Activated CD4-positive, CD25-positive, alpha-beta regulatory T cell treated with anti-CD3 and anti-CD28 coated beads, Interleukin-2, amount 50 U/mL, for 24 hours (primary cell): Measurements from ENCODE around the gene MARVELD3.

Source experiments
- ATAC-seq, 2 donors: fragments of 150-1000 bp; cut with Tn5 transposase; one replicate each; pipeline ENCODE4 v1.10.0; 2021; ENCODE audit warnings: mild to moderate bottlenecking in 1 of 2, moderate library complexity in 1 of 2

Gene MARVELD3

DNA sequence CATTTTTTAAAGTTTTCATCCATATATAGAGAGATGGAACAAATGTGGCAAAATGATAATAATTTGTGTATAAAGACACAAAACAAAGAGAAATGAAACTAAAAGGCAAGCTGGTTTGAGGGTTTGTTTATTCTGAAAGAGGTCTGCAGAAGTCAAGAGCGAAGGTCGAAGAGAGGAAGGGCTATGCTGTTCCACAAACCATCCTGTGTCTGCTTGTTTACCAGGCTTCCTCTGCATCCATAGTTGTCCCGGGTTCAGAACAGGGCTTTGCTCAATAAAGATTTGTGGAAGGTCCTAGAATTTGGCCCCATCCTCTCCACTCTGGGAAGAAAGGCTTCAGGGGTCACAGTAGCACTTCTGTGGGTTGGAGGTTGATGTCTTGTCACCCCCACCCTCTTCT, 2.4 kb upstream of the MARVELD3 start:
- no peak for ATAC-seq

DNA sequence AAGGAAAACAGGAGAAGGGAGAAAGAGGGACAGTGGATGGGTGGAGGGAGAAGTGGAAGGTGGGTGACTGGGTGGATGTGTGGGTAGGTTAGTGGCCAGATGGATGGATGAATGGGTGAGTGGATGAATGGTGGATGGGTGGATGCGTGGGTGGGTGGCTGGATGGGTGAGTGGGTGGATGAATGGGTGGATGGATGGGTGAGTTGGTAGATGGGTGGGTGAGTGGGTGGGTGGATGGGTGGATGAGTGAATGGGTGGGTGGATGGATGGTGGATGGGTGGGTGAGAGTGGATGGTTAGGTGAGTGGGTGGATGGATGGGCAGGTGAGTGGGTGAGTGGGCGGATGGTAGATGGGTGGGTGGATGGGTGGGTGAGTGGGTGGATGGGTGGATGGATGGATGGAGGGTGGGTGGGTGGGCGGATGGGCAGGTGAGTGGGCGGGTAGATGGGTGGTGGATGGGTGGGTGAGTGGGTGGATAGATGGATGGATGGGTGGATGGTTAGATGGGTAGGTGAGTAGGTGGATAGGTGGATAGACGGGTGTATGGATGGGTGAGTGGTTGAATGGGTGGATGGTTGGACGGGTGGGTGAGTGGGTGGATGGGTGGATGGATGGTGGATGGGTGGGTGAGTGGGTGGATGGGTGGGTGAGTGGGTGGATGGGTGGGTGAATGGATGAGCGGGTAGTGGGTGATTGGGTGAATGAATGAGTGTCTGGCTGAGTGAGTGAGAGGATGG, 702 bp upstream of the MARVELD3 start:
- no peak for ATAC-seq

DNA sequence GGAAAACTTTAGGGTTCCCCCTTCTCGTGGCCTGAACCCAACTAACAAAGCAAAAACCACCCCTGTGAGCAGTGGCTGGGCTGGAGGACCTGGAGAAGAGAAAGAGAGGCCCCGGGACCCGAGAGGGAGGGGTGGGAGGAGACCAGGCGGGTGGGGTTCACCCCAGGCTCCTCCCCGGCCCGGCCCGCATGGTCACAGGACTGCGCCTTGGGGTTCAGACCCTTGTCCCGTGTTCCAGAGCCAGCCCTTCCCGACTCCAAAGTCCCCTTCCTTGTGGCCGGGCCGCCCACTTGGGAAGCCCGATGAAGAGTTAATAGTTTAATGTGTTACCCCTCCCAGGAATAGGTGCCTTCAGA, 852 bp downstream of the MARVELD3 start:
- ATAC-seq: no peak

DNA sequence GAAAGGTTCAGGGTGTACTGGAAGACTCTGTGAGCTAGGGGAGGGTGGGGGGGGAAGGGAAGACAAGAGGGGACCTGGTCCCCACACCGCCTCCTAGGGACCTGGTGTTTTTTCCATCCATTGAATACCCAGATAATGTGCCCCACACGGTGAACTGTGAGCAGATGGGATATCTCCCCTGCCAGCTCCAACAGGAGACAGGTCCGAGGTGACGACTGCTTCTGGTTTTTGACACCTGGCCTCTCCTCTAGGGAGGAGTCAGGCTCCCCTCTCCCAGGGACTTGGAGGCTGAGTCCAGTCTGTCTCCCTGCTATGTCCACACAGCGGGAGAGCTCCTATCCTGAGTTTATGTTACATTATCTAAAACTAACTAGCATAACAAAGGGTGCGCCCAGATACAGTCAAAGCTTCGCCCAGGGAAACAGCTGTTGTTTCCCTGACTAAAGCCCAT, 1.8 kb downstream of the MARVELD3 start:
- ATAC-seq: no peak

DNA sequence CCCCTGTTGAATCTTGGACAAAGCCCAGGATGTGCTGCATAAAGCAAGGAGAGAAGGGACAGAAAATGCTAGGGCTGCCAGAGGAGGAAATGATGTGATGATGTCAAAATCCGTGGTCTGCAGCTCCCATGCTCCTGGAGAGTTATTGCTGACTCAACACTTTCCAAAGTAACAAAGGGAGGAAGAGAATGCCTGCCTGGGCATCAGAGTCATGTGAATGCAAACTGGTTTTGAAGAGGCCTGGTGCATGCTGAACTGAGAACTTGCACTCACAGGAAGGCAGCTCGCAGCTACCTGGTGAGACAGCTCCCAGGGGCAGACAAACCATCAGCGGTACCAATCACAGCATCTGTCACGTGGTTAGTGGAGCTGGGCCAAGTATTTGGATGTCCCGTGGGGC, 2.8 kb downstream of the MARVELD3 start:
- ATAC-seq: no peak

DNA sequence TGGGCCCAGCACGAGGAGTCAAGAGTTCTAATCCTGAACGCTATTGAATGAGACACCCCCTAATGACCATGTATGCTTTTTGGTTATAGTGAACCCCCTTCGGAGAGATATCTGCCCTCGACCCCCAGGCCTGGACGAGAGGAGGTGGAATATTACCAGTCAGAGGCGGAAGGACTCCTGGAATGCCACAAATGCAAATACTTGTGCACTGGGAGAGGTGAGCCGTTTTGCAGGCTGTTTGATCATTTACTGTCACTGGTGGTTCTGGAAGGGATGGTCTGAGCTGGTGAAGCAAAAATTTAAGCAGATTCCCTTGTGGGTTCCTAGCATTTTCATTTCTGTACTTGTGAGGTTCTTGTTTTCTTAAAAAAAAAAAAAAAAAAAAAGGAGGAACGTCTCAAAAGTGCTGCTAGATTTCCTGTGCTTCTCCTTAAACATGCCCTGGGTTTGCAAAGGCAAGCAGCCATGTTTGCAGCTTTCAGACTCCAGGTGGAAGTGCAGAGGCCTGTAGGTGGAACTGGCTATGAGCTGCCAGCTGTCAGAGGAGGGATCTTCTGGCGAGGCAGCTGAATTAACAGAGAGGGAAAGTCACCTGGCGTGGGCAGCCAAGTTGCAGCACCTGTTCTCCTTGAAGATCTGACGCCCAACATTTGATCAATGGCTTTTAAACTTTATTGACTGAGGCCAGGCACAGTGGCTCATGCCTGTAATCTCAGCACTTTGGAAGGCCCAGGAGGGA, 3.5 kb downstream of the MARVELD3 start:
- no peak for ATAC-seq

DNA sequence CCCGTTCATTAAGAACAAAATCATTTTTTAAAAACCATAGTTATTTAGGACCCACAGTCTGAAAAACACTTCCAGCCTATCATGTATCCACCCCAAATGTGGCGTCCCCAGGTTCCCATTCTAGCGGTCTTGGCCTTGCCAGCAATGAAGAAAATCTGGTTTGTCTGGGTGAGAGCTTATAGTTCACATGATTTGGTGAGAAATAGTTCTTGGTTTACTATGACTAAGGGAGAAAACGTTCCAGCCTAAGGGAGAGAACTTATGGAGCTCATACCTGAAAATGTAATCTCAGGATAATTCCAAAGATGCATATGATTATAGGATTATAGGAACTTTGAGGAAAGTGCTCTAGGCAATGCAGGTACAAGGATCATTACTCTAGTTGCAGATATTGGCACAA, 4.8 kb downstream of the MARVELD3 start:
- no peak for ATAC-seq

DNA sequence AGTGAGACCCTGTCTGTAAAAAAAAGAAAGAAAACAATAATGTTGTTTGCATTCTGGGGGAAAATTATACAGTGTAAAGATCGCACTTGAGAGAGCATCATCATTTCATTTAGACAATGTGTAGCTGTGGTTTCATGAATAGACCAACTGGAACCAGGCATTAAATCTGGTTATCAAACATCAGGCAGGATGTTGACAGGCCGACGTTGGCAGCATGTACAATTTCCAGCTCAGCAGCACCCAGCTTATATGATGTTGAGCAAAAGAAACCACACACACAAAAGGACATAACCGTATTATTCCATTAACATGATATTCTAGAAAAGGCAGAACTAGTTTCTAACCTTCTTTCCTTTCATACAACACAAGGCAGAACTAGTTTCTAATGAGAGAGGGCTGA, 5.8 kb downstream of the MARVELD3 start:
- ATAC-seq: no peak

DNA sequence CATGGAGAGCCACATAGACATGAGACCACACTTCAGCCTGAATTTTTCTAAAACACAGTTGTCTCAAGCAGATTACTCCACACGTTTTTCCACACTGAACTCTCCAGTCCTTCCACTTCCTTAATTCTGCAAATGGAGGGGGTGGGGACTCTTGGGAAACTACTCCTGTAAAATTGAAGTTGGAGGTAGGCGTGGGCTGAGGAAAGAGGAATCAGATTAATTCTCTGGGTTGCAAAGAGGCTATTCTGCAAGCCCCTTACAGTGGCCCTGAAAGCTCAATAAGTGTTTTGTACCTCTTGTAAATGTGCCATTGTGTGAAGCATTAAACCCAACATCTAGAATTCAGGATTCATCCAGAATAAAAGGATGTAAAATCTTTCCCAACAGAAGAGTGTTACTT, 9.6 kb downstream of the MARVELD3 start:
- ATAC-seq: no peak

DNA sequence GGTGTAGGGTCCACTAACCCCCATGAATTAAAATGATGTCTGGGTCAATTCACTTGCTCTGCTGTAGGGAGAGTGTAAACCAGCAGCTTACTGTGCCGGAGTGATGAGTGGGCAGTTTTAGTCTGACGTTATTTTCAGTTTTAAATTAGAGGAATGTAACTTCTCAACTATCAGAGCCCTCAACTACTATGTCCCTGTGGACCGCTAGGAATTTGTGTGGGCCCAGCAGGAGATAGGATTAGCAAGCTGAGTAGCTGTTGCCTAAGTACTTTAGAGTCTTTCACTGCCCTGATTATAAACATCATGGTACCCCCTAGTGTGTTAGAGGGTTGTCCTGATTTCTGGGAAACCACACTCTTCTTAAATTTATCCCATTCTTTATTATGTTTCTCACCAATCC, 11.4 kb downstream of the MARVELD3 start:
- no peak for ATAC-seq

DNA sequence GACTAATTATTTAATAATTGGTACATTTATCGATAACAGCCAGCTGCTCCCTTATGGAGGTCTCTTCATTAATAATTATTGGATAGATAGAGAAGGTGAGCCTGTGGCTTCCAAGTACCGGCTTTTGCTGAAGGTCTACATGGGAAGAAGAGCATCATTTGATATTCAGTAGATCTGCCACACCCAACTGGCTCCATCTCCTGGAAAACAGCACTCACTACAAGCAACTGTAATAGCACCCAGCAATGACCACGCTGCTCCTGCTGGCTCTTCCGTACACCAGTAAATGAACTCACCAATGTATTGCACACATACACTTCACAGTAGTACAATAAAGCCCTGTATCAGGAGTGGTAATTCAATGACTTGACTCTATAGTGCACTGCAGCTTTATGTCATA, 19.5 kb downstream of the MARVELD3 start:
- ATAC-seq: peak in 1 of 2 donors; percentile 33

DNA sequence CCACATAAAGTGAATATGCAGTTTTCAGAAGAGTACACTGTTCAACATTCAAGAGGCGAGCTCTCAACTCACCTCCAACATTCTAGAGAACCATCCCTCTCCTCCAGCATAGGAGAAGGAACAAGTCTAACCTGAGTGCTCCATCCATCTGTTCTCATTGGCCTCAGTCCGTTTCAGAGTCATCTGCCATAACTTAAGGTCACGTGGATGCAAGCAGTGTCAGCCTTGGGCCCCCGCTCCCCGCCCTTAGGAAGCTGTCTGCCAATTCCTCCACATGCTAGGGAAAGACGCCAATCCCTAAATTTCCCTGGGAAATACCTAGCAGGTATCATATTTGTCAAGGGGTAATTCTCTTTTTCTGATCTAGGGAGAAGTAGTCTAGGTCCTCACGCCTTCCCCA, 21.4 kb downstream of the MARVELD3 start:
- no peak for ATAC-seq

DNA sequence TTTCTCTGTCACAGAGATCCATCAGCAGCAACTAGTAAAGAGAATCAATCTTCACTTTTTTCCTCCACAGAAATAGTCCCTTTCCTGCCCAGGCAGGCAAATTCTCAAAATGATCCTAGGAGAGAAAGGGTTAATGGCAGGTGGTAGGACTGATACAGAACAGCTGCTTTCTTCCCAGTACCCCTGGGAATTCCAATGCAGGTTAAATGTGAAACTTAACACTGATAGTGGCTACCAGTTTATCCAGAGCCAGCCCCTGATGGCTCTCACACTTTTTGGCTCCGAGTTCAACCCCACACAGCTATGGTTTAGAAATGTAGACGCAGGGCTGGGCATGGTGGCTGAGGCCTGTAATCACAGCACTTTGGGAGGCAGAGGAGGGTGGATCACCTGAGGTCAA, 22.2 kb downstream of the MARVELD3 start:
- no peak for ATAC-seq

DNA sequence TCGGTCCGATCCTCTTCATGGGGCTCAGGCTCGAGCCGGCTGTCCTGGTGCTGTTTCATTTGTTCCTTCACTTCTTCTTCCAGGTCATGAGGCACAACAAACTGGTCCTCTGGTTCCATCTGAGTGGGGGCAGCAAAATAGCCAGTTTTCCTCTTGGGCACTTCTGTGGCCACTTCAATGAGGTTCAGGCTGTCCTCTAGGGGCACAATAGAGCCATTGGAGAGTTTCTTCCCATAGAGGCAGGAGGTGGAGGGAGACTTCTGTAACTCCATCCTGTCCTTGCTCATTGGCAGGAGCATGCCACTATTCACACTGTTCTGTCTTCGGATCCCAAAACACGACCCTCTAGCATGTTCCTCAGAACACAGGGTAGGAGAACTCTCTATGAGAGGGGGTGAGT, 22.9 kb downstream of the MARVELD3 start:
- ATAC-seq: no peak

DNA sequence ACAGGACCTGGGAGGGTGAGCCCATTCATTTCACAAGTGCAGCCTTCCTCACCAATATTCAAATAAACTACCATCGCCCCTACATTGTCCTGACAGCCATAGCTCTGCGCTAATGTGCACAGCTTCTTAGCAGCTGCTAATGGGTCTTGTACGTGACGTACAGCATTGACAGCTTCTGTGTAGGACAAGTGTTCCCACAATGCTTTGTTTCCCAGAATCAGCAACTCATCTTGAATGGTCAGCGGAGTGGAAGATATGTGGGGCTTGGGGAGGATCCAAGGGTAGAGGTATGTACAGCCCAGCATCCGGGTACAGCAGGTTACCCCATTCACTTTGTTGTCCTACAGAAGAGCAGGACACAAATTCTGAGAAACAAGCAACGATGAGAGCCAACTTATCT, 23.7 kb downstream of the MARVELD3 start:
- ATAC-seq: no peak

DNA sequence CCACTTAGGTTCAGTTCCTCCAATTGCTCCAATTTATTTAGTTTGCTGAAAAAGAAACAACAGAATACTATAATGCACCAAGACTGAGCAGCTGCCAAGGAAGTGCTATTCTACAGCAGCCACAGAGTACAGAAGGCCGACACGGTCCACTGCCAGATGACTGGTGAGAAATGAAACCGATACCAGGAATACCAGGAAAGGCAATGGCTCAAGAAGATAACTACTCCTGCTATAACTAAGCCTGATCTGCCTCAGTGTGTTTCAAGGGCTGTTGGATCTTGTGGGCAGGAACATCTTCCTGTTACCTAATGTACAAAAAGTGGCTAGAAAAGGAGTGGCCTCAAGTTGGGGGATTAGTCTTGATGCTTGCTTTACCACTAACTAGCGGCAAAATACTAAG, 32.8 kb downstream of the MARVELD3 start:
- ATAC-seq: no peak

DNA sequence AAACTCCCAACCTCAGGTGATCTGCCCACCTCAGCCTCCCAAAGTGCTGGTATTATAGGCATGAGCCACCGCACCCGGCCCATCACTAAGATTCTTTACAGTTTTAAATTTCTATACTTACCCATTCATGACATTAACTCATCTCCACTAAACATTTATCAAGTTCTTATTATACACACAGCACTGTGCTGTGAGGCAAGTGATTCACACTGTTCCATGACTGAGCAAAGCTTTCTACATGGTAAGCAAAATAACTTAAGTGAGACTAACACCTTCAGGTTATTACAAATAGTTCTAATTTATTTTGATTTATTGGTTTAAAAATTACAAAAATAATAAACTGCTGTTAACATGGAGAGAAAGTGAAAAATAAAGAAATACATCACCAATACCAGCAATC, 33.5 kb downstream of the MARVELD3 start:
- ATAC-seq: no peak

DNA sequence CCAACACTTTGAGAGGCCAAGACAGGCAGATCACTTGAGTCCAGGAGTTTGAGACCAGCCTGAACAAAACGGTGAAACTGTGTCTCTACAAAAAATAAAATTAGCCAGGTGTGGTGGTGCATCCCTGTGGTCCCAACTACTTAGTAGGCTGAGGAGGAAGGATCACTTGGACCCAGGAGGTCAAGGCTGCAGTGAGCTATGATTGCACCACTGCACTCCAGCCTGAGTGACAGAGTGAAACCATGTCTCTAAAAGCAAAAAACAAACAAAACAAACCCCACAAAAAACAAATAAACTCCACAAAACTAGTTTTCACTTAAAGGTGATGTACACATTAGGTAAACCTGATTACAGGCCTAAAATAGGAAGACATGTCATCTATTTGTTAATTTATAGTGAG, 40.3 kb downstream of the MARVELD3 start:
- ATAC-seq: no peak

DNA sequence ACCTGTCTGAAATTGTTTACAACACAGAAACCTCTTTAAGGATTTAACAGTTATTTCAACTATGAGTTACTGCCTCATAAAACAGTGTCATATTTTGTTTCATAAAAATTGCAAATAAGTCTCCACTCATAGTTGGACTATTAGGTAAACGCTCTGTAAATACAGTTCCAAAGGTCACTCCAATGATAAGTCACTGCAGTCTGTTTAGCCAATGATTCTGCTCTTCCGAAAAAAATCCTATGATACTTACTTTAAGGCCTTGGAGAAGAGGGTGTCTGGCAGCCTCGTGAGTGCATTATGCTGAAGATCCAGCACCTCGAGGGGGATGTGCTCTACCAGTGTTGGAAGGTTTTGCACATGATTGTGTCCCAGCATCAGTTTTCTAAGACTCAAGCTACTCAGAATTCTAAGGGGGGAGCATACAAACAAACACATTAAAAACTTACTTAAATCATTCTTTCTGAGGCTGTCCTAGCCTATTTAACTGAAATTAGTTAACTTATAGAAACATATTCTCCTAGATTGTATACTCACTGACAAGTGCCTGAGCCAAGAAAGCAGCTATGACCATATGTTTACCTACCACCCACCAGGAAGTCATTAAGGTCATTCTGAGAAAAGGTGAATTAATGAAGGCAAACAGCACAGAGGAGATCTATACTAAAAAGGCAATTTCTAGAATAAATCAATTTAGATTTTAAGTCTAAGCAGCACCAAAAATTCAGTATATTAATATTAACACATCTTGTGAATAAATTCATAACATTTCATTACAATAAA, 41.1 kb downstream of the MARVELD3 start:
- no peak for ATAC-seq

DNA sequence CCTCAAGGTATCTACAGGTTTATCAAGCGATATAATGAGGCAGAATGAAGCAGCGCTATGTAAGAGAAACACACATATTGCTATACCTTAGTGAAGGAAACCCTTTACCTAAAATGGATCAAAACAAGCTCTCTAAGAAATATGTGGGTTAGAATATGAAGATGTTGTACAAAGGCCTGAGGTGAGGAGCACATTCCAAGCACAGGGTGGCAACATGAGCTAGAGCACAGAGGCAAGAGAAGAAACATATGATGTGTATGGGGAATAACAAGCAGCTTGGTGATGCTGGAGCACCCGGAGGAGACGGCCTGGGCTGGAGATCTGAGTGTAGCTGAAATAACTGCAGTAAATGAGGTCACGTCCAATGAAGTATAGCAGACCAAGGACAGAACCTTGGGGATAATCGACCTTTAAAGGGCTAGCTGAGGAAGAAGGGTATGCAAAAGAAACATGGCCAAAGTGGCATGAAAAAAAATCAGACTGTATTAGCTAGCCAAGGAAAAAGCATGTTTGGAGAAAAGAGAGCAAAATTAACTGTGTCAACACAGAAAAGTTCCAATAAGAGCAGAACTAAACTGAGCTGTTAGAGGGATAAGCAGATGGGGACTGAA, 44.0 kb downstream of the MARVELD3 start:
- no peak for ATAC-seq

DNA sequence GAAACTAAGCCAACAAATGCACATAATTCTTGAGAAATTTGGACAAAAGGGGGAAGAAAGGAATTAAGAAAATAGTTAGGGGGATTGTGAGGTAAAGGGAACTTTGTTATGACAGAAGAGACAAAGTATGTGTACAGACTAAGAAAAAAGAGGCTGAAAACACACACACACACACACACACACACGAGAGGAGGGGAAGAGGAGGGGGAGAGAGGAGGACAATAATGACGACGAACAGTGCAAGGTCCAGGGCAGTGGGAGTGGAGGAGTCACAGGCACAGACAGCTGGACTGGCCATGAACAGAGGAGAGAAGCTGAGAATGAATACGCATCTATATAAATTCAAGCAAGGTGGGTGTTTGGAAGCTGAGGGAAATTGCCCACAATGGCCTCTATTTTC, 44.6 kb downstream of the MARVELD3 start:
- ATAC-seq: no peak

DNA sequence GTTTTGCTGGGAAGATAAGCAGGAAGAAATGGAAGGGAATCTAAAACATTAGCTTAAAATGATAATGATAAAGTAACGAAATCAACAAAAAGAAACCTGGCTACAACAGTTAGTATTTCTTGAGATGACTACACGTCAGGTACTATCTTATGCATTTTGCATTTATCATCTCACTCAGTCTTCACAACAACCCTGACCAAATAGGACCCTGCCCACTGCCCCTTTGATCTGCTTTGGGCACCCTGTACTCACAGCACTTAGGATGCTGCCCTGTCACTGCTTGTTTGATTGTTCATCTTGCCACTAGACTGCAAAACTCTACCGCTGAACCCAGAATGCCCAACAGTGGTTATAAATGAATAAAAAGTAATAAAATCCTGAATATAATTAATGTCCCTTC, 45.2 kb downstream of the MARVELD3 start:
- ATAC-seq: no peak

DNA sequence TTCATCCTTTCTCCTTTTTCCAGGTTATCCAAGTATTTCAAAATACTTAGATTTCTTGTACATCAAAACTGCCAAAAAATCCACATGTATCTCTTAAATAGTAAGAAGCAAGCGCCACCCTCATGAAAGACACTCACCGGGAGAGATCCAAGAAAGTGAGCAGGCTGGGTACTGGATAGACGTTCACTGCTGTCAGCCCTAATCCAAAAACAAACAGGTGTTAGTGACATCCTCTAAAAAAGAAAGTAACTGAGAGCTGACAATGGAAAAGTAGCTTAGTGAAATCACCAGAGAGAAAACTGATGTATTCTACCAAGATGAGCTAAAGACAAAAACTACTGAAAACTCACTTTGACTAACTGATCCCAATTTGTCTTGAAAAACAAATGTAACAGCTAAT, 46.1 kb downstream of the MARVELD3 start:
- ATAC-seq: no peak
